NCI-H2171 treated with DMSO at 0.1 percent for 48 hours (cell line): ENCODE results near the gene XYLT1.

Source experiments
- DNase-seq: peaks from one replicate; lab custom pipeline; 2025; lab: John Stamatoyannopoulos, UW

The XYLT1 gene

GRCh38 chr16:17372386-17372785 is 98.4 kb downstream of the XYLT1 start:
- no peak for DNase-seq

DNA sequence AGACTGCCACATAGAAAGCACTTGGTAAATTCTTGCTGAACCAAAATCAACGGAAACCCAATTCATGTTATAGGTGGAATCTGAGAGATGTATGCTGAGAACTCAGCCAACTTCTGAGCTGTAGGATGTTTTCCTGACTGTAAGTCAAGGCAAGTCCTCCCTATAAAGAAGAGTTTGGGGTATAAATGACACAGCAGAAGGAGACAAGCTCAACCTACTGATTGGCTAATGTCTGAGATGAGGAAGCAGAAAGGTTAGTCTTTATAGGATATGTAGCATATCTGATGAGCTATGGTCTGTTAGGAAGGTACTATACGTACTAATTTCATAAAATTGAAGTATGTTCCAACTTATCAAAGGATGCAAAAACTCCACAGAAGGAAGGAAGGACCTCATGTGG is 99.5 kb downstream of the XYLT1 start:
- no peak for DNase-seq

- DNase-seq = no peak
Measured at GRCh38 chr16:17370731-17371285, 100.0 kb downstream of the XYLT1 start.

DNA sequence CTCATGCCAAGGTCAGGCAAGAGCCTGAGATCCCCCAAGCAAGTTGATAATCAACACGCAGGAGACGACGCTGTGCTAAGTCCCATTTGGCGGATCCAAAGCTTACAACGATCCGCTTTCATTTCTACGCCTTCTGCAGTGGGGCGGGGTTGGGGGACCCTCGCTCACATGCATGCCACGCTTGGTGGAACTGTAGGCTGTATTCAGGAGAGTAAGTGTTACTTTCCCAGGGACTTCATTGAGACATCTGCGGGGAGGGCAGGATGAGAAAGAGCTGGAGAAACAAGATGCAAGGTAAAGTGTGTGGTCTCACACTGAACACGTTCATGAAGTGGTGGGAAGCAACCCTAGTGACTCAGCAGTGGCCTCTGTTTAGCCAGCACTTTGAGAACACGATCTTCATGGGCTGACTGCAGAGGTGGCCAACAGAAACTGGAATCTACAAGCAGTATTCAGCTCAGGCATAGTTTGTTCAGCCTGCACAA is 100.5 kb downstream of the XYLT1 start:
- no peak for DNase-seq

DNA sequence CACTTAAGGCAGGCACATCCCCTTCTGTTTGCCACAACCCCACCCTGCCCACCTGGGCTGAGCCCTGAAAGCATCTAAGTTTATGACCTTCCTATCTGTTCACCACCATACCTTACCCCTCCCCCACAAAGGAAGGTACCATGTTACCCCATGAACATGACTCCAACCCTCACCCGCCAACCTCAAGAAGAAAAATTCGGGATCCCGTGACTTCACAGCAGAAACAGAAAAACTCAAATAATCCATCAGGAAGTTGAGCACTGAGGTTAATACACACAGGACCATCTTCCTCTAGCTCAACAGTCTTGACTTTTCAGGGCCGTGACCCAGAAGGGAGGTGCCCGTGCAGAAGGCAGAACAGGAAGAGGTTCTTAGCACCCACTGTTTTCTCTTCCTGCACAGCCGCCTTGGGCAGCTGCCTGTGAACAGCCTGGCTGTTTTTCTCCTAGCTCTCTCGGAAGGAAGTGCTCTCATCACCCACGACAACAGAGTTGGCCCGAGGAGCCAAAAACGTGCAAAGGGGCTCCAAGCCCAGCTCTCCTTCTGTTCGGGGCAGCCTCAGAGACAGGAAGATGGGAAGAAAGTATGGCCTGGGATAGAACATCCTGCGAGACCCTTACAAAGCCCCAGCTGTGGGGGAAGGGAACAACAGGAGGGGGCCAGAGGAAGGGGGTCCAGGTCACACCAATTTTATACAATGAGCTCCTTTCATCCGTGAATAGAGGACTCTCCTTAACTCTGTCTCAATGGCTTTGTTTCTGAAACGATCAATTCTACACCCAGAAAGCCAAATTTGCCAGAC is 101.1 kb downstream of the XYLT1 start:
- no peak for DNase-seq

GRCh38 chr16:17368951-17369350 is 101.8 kb downstream of the XYLT1 start:
- DNase-seq = no peak

DNA sequence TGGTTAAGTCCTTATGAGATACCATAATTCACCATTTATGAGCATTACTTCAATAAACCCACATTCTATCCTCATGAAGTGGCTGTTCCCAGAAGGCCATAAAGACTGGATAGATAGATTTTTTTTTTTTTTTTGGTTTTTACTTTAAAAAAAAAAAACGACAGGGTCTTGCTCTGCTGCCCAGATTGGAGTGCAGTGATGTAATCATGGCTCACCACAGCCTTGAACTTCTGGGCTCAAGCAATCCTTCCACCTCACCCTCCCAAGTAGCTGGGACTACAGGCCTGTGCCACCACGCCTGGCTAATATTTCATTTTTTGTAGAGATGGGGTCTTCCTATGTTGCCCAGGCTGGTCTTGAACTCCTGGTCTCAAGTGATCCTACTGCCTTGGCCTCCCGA is 102.3 kb downstream of the XYLT1 start:
- no peak for DNase-seq

GRCh38 chr16:17367923-17368322 is 102.8 kb downstream of the XYLT1 start:
- DNase-seq = no peak

GRCh38 chr16:17367036-17367435 is 103.7 kb downstream of the XYLT1 start:
- no peak for DNase-seq

GRCh38 chr16:17366299-17366961 is 104.3 kb downstream of the XYLT1 start:
- DNase-seq = no peak

DNA sequence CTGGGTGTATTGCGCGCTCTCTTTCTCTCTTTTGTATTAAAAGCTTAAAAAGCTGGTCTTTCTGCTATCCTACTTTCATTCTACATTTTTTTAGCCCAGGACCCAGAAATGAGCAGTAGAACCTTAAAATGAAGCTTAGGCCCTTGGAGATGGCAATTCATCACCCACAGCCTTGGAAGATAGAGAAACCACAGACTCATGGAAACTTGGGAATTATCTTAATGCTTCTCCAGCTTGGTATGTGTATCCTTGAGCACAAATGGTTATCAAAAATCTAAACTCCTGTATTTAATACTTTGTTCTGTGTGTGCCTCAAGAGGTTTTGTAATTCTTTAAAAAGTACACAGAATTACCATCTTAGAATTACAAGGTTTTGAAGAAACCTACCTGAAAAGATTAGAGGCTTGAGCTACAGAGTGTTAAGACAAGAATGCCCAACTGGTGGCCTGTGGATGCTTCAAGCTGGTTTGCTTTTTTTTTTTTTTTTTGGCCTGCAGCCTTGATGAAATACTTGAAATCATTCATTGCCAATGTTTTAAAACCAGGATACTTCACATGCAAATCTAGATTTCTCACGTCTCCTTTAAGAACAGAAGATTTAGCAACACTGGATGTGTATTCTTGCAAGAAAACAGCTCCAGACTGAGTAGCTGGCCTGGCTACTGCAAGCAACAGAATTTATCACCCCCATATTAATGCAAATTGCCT is 105.0 kb downstream of the XYLT1 start:
- no peak for DNase-seq

GRCh38 chr16:17365211-17365541 is 105.6 kb downstream of the XYLT1 start:
- peak; percentile 41 for DNase-seq

GRCh38 chr16:17364319-17365210 is 106.2 kb downstream of the XYLT1 start:
- peak; percentile 61 for DNase-seq

GRCh38 chr16:17362946-17363345 is 107.8 kb downstream of the XYLT1 start:
- DNase-seq = no peak

GRCh38 chr16:17362183-17362582 is 108.6 kb downstream of the XYLT1 start:
- no peak for DNase-seq

- no peak for DNase-seq
Measured at GRCh38 chr16:17360693-17361122, 110.1 kb downstream of the XYLT1 start.

- DNase-seq = no peak
Measured at GRCh38 chr16:17359788-17360390, 110.9 kb downstream of the XYLT1 start.

DNA sequence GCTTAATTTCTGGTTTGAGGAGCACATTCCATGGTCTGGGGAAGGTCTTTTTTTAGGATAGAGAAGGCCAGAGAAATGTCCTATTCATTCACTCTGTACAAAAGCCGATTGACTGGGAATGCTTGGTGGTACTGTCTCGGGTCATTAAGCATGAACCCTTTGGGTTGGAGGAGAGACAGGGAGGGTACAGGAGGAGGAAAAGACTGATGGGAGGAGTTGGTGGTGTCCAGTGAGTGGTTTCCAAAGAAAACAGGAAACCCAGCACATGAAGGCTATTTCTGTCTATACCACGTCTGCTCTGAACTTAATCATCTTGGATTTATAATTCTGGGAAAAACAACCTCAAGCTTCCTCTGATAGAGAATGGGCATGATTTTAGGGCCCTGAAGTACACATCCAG is 111.9 kb downstream of the XYLT1 start:
- DNase-seq = no peak

DNA sequence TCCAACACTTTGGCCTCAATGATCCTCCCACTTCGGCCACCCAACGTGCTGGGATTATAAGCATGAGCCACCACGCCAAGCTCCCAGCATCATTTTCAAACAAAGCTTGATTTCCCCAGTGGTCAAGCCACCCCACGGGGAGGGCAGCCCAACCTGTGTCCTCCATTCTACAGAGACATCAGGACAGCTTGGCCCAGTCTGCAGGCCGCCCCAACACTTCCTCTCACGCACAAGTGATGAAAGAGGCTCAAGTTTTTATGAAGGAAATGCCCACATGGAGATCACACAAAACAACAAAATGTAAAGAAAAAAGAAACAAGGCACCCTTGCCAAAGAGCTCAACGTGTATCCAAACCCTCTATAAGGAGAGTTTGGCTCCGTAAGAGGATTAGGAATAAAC is 112.4 kb downstream of the XYLT1 start:
- no peak for DNase-seq

GRCh38 chr16:17357307-17358062 is 113.3 kb downstream of the XYLT1 start:
- no peak for DNase-seq
